GM19438 (cell line): ENCODE results near the gene DAB2IP.

Experiments
- ATAC-seq: cut with Tn5 transposase; IDR thresholded peaks from one replicate; pipeline ENCODE4 v1.9.1; 2021; ENCODE audit warnings: low read depth; ENCODE audit not compliant: unreplicated experiment

DAB2IP gene

GRCh38 chr9:121827251-121827967 is 176.0 kb downstream of the DAB2IP start:
- no peak for ATAC-seq

- no peak for ATAC-seq
Observed at GRCh38 chr9:121830441-121831140, 179.2 kb downstream of the DAB2IP start.

GRCh38 chr9:121831869-121832268 is 180.4 kb downstream of the DAB2IP start:
- no peak for ATAC-seq

GRCh38 chr9:121833061-121833460 is 181.6 kb downstream of the DAB2IP start:
- ATAC-seq = no peak
